GM12865 (cell line): Measurements from ENCODE around the gene TELO2.

Experiments used
- DNase-seq: peaks from one replicate; pipeline ENCODE4 v3.0.0; 2010; ENCODE audit warnings: low read depth
- H3K4me3 ChIP-seq: 2 replicates; pipeline ENCODE4 v1.5.1; 2011; ENCODE audit warnings: mild to moderate bottlenecking, low read depth, low read length, control low read depth
- CTCF ChIP-seq: IDR thresholded peaks from 2 replicates; pipeline ENCODE4 v1.5.1; 2011; ENCODE audit warnings: low read length, control low read depth, low read depth, inconsistent platforms; ENCODE audit not compliant: insufficient read depth; ENCODE audit errors: missing control alignments

Gene TELO2

GRCh38 chr16:1498899-1499676 lies 5.9 kb downstream of the TELO2 start:
- no peak for DNase-seq
- no peak for TF ChIP-seq CTCF

GRCh38 chr16:1499756-1500464 lies 6.8 kb downstream of the TELO2 start:
- H3K4me3 ChIP-seq: no peak overlapping the region
- TF ChIP-seq CTCF: no peak
- no peak for DNase-seq

More at GRCh38 chr16:1498899-1499676, 5.9 kb downstream of the TELO2 start:
- H3K4me3 ChIP-seq: no peak overlapping the region

GRCh38 chr16:1500465-1501150 lies 7.4 kb downstream of the TELO2 start:
- H3K4me3 ChIP-seq: no peak overlapping the region
- no peak for TF ChIP-seq CTCF
- DNase-seq: no peak

DNA sequence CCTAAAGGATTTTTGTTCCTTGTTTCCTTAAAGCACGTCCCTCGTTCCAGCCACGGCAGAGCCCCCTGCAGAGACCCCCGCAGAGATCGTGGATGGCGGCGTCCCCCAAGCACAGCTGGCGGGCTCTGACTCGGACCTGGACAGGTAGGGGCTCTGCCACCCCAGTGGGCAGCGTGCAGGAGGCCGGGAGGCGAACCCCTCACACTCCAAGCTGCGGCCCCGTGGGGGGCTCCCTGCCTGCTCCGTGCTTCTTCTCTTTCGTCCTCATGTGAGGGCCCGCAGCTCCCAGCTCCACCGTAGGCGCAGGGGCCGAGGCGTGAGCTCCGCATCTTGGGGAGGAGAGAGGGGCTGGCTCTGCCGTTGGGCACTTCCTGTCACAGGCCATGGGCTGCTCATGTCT lies 8.5 kb downstream of the TELO2 start:
- DNase-seq: no peak

DNA sequence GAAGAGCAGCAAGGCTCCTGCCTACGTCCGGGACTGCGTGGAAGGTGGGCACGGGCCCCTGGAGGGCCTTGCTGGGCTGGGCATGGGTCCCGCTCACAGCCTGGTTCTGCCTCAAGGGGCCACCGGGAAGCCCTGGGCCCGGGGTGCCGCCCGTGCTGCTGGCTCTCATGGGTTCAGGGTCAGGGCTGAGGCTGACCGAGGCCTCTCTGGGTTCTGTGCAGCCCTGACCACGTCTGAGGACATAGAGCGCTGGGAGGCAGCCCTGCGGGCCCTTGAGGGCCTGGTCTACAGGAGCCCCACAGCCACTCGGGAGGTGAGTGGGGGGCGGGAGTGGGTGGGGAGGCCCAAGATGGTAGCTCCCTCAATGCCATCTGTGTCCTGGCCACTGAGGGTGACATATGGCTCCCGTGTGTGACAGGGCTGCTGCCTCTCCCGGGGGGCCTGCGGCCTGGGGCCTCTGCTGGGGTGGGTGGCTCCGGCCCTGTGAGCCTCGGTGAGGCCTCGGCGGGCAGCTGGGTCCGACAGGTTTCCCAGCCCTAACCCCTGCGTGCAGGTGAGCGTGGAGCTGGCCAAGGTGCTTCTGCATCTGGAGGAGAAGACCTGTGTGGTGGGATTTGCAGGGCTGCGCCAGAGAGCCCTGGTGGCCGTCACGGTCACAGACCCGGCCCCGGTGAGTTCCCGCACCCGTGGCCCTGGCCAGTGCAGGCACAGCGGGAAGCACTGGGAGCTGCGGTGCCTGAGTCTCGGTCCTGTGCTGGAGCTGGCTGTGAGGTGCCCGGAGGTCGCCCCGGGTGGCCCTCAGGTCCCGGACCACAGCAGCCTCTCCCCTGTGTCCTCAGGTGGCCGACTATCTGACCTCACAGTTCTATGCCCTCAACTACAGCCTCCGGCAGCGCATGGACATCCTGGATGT lies 9.2 kb downstream of the TELO2 start:
- DNase-seq: no peak
- TF ChIP-seq CTCF: no peak
- H3K4me3 ChIP-seq: no peak overlapping the region

More for the DNA sequence above, 8.5 kb downstream of the TELO2 start:
- no peak for TF ChIP-seq CTCF
- H3K4me3 ChIP-seq: no peak overlapping the region

- no peak for TF ChIP-seq CTCF
- no peak overlapping the region for H3K4me3 ChIP-seq
- DNase-seq: no peak
Observed at GRCh38 chr16:1503110-1503955, 10.2 kb downstream of the TELO2 start.
